Gastroesophageal sphincter (tissue), 3 donors: Measurements from ENCODE around the gene REEP3.

ENCODE experiments used
- CTCF ChIP-seq, 4 experiments: fragments of 200-600 bp in 2 of 4; fragments of 450-650 bp in 2 of 4; sonication (generic) in 1 of 4; IDR thresholded peaks; one replicate each; pipeline ENCODE4 v1.5.1; 2017 to 2019; ENCODE audit warnings: antibody characterized with exemption in 4 of 4, mild to moderate bottlenecking in 2 of 4, moderate library complexity in 2 of 4
- POLR2A ChIP-seq, 2 donors: fragments of 450-650 bp; IDR thresholded peaks; one replicate each; pipeline ENCODE4 v1.6.1; 2017; ENCODE audit warnings: antibody characterized with exemption in 2 of 2, mild to moderate bottlenecking in 2 of 2, moderate library complexity in 1 of 2

GRCh38 chr10:63585041-63585440, 63.8 kb downstream of the REEP3 start:
- TF ChIP-seq POLR2A (IDR thresholded peaks at IDR 0.05): no peak
- no peak for TF ChIP-seq CTCF (IDR thresholded peaks at IDR 0.05)
